ENCODE results near the gene NME3. TPM values are rescaled to one million over a fixed set of nuclear protein-coding genes. Genes with fewer than 3 reads are reported as not detected.

The NME3 gene
- total and polyA plus RNA-seq, 3 donors from 2014 or later = 29.3 to 119 (median 100) TPM

GRCh38 chr16:1794908-1795666, 23.7 kb upstream of the NME3 start:
- WGBS, 2 donors = 83 to 85% methylated on average over 31 to 32 of the region's 32 CpGs
- DNase-seq = no peak
- TF ChIP-seq, protein P1, sequence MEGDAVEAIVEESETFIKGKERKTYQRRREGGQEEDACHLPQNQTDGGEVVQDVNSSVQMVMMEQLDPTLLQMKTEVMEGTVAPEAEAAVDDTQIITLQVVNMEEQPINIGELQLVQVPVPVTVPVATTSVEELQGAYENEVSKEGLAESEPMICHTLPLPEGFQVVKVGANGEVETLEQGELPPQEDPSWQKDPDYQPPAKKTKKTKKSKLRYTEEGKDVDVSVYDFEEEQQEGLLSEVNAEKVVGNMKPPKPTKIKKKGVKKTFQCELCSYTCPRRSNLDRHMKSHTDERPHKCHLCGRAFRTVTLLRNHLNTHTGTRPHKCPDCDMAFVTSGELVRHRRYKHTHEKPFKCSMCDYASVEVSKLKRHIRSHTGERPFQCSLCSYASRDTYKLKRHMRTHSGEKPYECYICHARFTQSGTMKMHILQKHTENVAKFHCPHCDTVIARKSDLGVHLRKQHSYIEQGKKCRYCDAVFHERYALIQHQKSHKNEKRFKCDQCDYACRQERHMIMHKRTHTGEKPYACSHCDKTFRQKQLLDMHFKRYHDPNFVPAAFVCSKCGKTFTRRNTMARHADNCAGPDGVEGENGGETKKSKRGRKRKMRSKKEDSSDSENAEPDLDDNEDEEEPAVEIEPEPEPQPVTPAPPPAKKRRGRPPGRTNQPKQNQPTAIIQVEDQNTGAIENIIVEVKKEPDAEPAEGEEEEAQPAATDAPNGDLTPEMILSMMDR (IDR thresholded peaks at IDR 0.05) = no peak
- no peak for TF ChIP-seq POLR2A (IDR thresholded peaks at IDR 0.05)
- H3K36me3 ChIP-seq (ENCODE audit: low read depth, missing control alignments) = no peaks in the 10 kb centered on the region
- intact Hi-C loops (cut with DNase I; ENCODE audit: low total_unique reads) = no loop called here
- H3K9me3 ChIP-seq = no peaks in the 10 kb centered on the region
- no peaks in the 10 kb centered on the region for H3K4me1 ChIP-seq
- H3K27me3 ChIP-seq = no peaks in the 10 kb centered on the region
- H3K4me3 ChIP-seq = no peak overlapping the region
- no peak overlapping the region for H3K27ac ChIP-seq

- H3K27ac ChIP-seq = no peak overlapping the region
- 55 to 69% methylated on average over 9 to 18 of the region's 18 CpGs for WGBS, 2 donors
- no peaks in the 10 kb centered on the region for H3K9me3 ChIP-seq
- no peak overlapping the region for H3K4me3 ChIP-seq
- intact Hi-C loops (cut with DNase I; ENCODE audit: low total_unique reads) = no loop called here
- TF ChIP-seq, protein P1 (IDR thresholded peaks at IDR 0.05) = no peak
- no peak for TF ChIP-seq POLR2A (IDR thresholded peaks at IDR 0.05)
- no peaks in the 10 kb centered on the region for H3K27me3 ChIP-seq
- no peaks in the 10 kb centered on the region for H3K4me1 ChIP-seq
- DNase-seq = no peak
- no peaks in the 10 kb centered on the region for H3K36me3 ChIP-seq (ENCODE audit: low read depth, missing control alignments)
These were observed 23.0 kb upstream of the NME3 start for GRCh38 chr16:1794221-1794871.

GRCh38 chr16:1793578-1794220, 22.4 kb upstream of the NME3 start, which contains the start of gene IGFALS:
IGFALS (minus strand) TSS chr16:1793705; CDS start chr16:1793652, 53 bp downstream.
- no peaks in the 10 kb centered on the region for H3K4me1 ChIP-seq
- TF ChIP-seq POLR2A (IDR thresholded peaks at IDR 0.05) = no peak
- TF ChIP-seq, protein P1 (IDR thresholded peaks at IDR 0.05) = no peak
- intact Hi-C loops (cut with DNase I; ENCODE audit: low total_unique reads) = no loop called here
- no peaks in the 10 kb centered on the region for H3K27me3 ChIP-seq
- H3K27ac ChIP-seq = no peak within 1 kb of the TSS
- no peak for DNase-seq
- H3K36me3 ChIP-seq (ENCODE audit: low read depth, missing control alignments) = no peaks in the 10 kb centered on the region
- no peaks in the 10 kb centered on the region for H3K9me3 ChIP-seq
- H3K4me3 ChIP-seq = no peak within 1 kb of the TSS
- WGBS, 2 donors = 57% methylated on average over 25 of the region's 28 CpGs; no CpG with 5 or more reads in 1 of the 2 donors

GRCh38 chr16:1792836-1793577, 21.7 kb upstream of the NME3 start:
- no peaks in the 10 kb centered on the region for H3K36me3 ChIP-seq (ENCODE audit: low read depth, missing control alignments)
- WGBS, 2 donors = 87 to 91% methylated on average over 3 to 32 of the region's 33 CpGs
- intact Hi-C loops (cut with DNase I; ENCODE audit: low total_unique reads) = no loop called here

More at GRCh38 chr16:1792836-1793577, 21.7 kb upstream of the NME3 start:
- no peaks in the 10 kb centered on the region for H3K27me3 ChIP-seq
- no peaks in the 10 kb centered on the region for H3K4me1 ChIP-seq
- TF ChIP-seq, protein P1 (IDR thresholded peaks at IDR 0.05) = no peak
- TF ChIP-seq POLR2A (IDR thresholded peaks at IDR 0.05) = no peak
- no peaks in the 10 kb centered on the region for H3K9me3 ChIP-seq
- no peak overlapping the region for H3K4me3 ChIP-seq
- H3K27ac ChIP-seq = no peak overlapping the region
- DNase-seq = no peak

Data from testis (tissue), 3 donors.